ENCODE measurements around the gene LRBA. TPM values are rescaled to one million over a fixed set of nuclear protein-coding genes. Genes with fewer than 3 reads are reported as not detected.
"Not testable (repeated sequence)": the region's sequence is repeated elsewhere in the genome, so short reads cannot be mapped to it uniquely, and the experiment has no call there.

Gene LRBA
- total and polyA plus RNA-seq, 2 of the 4 experiments (the other 2 are of a cell fraction): 10.2 to 51.6 TPM

GRCh38 chr4:150561143-150561737 lies 453.8 kb downstream of the LRBA start:
- H4K5ac ChIP-seq (ENCODE audit: low read depth, low read length): no peak overlapping the region
- H3K9me3 ChIP-seq (ENCODE audit: control insufficient read depth, insufficient read depth, low read length): no peaks in the 10 kb centered on the region
- H2BK120ac ChIP-seq (ENCODE audit: low read depth, low read length): no peak overlapping the region
- TF ChIP-seq CEBPB (IDR thresholded peaks at IDR 0.05; ENCODE audit: low read depth, low read length) (peak; percentile 52), CTCF (conservative IDR thresholded peaks at IDR 0.05; ENCODE audit: low read depth, low read length) (no peak)
- H3K36me3 ChIP-seq (ENCODE audit: control insufficient read depth, insufficient read depth, low read length): no peaks in the 10 kb centered on the region
- H3K9me1 ChIP-seq (ENCODE audit: insufficient read depth, low read length): no peaks in the 10 kb centered on the region
- H4K20me1 ChIP-seq (ENCODE audit: insufficient read depth, low read length): no peaks in the 10 kb centered on the region
- no peak overlapping the region for H4K91ac ChIP-seq (ENCODE audit: insufficient read depth, low read depth, low read length)
- no peak overlapping the region for H2AFZ ChIP-seq (replicated peaks; ENCODE audit: low read length, poor library complexity)
- ChIA-PET CTCF (no interaction called here), POLR2A (ENCODE audit: unreplicated experiment) (no interaction called here)
- no peaks in the 10 kb centered on the region for H3K4me1 ChIP-seq (ENCODE audit: control insufficient read depth, insufficient read depth, low read length)
- no peak for DNase-seq
- no peak overlapping the region for H3K23ac ChIP-seq (ENCODE audit: low read depth, low read length)
- no peak overlapping the region for H2BK20ac ChIP-seq (ENCODE audit: low read depth, low read length)
- H2BK15ac ChIP-seq (ENCODE audit: low read depth, low read length): no peak overlapping the region
- no peaks in the 10 kb centered on the region for H3K27me3 ChIP-seq (ENCODE audit: control insufficient read depth, insufficient read depth, low read length)
- no peak overlapping the region for H3K14ac ChIP-seq (replicated peaks; ENCODE audit: low read depth, low read length)
- H3K79me1 ChIP-seq (ENCODE audit: low read depth in 1 of 2, low read length in 2 of 2): no peaks in the 10 kb centered on the region
- no peak for ATAC-seq (ENCODE audit: low read depth)
- no peak overlapping the region for H3K27ac ChIP-seq (ENCODE audit: insufficient read depth, low read length)
- H4K8ac ChIP-seq (ENCODE audit: low read depth in 2 of 2, low read length in 2 of 2): no peak overlapping the region
- WGBS, 2 experiments (ENCODE audit: extremely low coverage in 2 of 2, insufficient read length in 1 of 2): no CpG with 5 or more reads among the region's 2 CpGs
- dilution Hi-C loops (cut with HindIII; ENCODE audit: low sequenced_read_pairs, unreplicated experiment) (no loop called here), intact Hi-C loops (cut with micrococcal nuclease) (no loop called here), in situ Hi-C loops (cut with MboI; ENCODE audit: low sequenced_read_pairs) (no loop called here)
- no TSS peak for BruUV-seq (replicated peaks)
- H3K4me3 ChIP-seq (ENCODE audit: insufficient read depth, low read depth, low read length): no peak overlapping the region
- no peak overlapping the region for H2AK9ac ChIP-seq (replicated peaks; ENCODE audit: low read depth, low read length, poor library complexity)
- no peak overlapping the region for H3K4ac ChIP-seq (ENCODE audit: low read depth, low read length)
- H2AK5ac ChIP-seq (ENCODE audit: low read depth, low read length): no peak overlapping the region
- no peak overlapping the region for H3K9ac ChIP-seq (ENCODE audit: low read depth, low read length)
- H2BK5ac ChIP-seq (ENCODE audit: low read depth, low read length, poor library complexity, severe bottlenecking): no peak overlapping the region
- no peak overlapping the region for H3K56ac ChIP-seq (ENCODE audit: extremely low read depth, insufficient read depth, low read length)
- no peak overlapping the region for H3K18ac ChIP-seq (ENCODE audit: low read depth, low read length)
- no peak overlapping the region for H3K4me2 ChIP-seq (ENCODE audit: low read depth, low read length)

GRCh38 chr4:150557811-150558210 lies 457.3 kb downstream of the LRBA start:
- H2AK5ac ChIP-seq (ENCODE audit: low read depth, low read length); H2BK15ac ChIP-seq (ENCODE audit: low read depth, low read length); BruUV-seq (replicated peaks); in situ Hi-C loops (cut with MboI; ENCODE audit: low sequenced_read_pairs); H4K8ac ChIP-seq (ENCODE audit: low read depth in 2 of 2, low read length in 2 of 2); intact Hi-C loops (cut with micrococcal nuclease); H3K14ac ChIP-seq (replicated peaks; ENCODE audit: low read depth, low read length); H3K4me3 ChIP-seq (ENCODE audit: insufficient read depth, low read depth, low read length); H4K5ac ChIP-seq (ENCODE audit: low read depth, low read length); H2AK9ac ChIP-seq (replicated peaks; ENCODE audit: low read depth, low read length, poor library complexity); H3K9ac ChIP-seq (ENCODE audit: low read depth, low read length); H2AFZ ChIP-seq (replicated peaks; ENCODE audit: low read length, poor library complexity); H3K56ac ChIP-seq (ENCODE audit: extremely low read depth, insufficient read depth, low read length); H4K20me1 ChIP-seq (ENCODE audit: insufficient read depth, low read length); H3K18ac ChIP-seq (ENCODE audit: low read depth, low read length); dilution Hi-C loops (cut with HindIII; ENCODE audit: low sequenced_read_pairs, unreplicated experiment); H3K27me3 ChIP-seq (ENCODE audit: control insufficient read depth, insufficient read depth, low read length); POLR2A ChIA-PET (ENCODE audit: unreplicated experiment); H3K27ac ChIP-seq (ENCODE audit: insufficient read depth, low read length); H3K36me3 ChIP-seq (ENCODE audit: control insufficient read depth, insufficient read depth, low read length); DNase-seq; H4K91ac ChIP-seq (ENCODE audit: insufficient read depth, low read depth, low read length); H3K9me3 ChIP-seq (ENCODE audit: control insufficient read depth, insufficient read depth, low read length); H3K9me1 ChIP-seq (ENCODE audit: insufficient read depth, low read length); H3K4me2 ChIP-seq (ENCODE audit: low read depth, low read length); H2BK120ac ChIP-seq (ENCODE audit: low read depth, low read length); H2BK5ac ChIP-seq (ENCODE audit: low read depth, low read length, poor library complexity, severe bottlenecking); ATAC-seq (ENCODE audit: low read depth); H3K4ac ChIP-seq (ENCODE audit: low read depth, low read length); H3K23ac ChIP-seq (ENCODE audit: low read depth, low read length); H2BK20ac ChIP-seq (ENCODE audit: low read depth, low read length); H3K4me1 ChIP-seq (ENCODE audit: control insufficient read depth, insufficient read depth, low read length); H3K79me1 ChIP-seq (ENCODE audit: low read depth in 1 of 2, low read length in 2 of 2): not testable (repeated sequence)
- WGBS, 2 experiments (ENCODE audit: extremely low coverage in 2 of 2, insufficient read length in 1 of 2): no CpG with 5 or more reads among the region's 3 CpGs
- CTCF ChIA-PET: interaction anchor here (0.6 kb wide), 1 partner anchor 79 kb away, joined by 5 read pairs; no protein-coding TSS in a partner anchor
